H1 (cell line): ENCODE measurements around the gene SYT17. TPM values are rescaled to one million over a fixed set of nuclear protein-coding genes. Genes with fewer than 3 reads are reported as not detected.

Experiments used
- CHD7 ChIP-seq: fragments of 300-600 bp; sonication (generic); IDR thresholded peaks from 2 replicates; pipeline ENCODE4 v1.7.1; 2012; ENCODE audit warnings: low read length, moderate library complexity, mild to moderate bottlenecking, inconsistent platforms; ENCODE audit not compliant: insufficient replicate concordance
- CREB1 ChIP-seq: IDR thresholded peaks from 2 replicates; pipeline ENCODE4 v1.6.1; 2012; ENCODE audit warnings: inconsistent platforms
- EZH2 ChIP-seq: fragments of 200-600 bp; sonication (generic); IDR thresholded peaks from 2 replicates; pipeline ENCODE4 v1.7.1; 2012; ENCODE audit warnings: low read depth, mild to moderate bottlenecking, moderate library complexity, low read length, inconsistent platforms; ENCODE audit not compliant: severe bottlenecking
- PHF8 ChIP-seq: fragments of 200-600 bp; sonication (generic); conservative IDR thresholded peaks from 2 replicates; pipeline ENCODE4 v1.7.1; 2012; ENCODE audit warnings: low read depth, mild to moderate bottlenecking, inconsistent platforms, low read length, moderate library complexity
- SRF ChIP-seq: IDR thresholded peaks from 2 replicates; pipeline ENCODE4 v1.6.1; 2011; ENCODE audit warnings: mild to moderate bottlenecking, low read depth, low read length, moderate library complexity
- polyA plus RNA-seq, 7 experiments: library from polyadenylated mRNA; depleted of rRNA in 3 of 7; stranded (reverse) in 5 of 7; unstranded in 2 of 7; fragments of >200 nt in 5 of 7; fragments of 200-250 nt in 2 of 7; gene quantifications; 1 replicate in 5 of 7; 2 replicates in 1 of 7; 4 replicates in 1 of 7; pipeline versions ENCODE4 v1.2.1 to v1.2.3, GENCODE V29; 2011 to 2013; ENCODE audit warnings: missing spikeins in 2 of 7, mixed read lengths in 2 of 7
- total RNA-seq: library from RNA; stranded (reverse); fragmentation: NEBNext Ultra II Directional; extraction: Animal tissue kit (Norgen Biotek cat#: 25700); gene quantifications from 2 replicates; pipeline ENCODE4 v1.2.1, GENCODE V29; 2021

The SYT17 gene
- total and polyA plus RNA-seq, 2 of the 8 experiments (the other 6 are each of a cell fraction or from before 2014, with no cell fraction given), result 5.8 to 18.1 TPM

GRCh38 chr16:19301931-19302330 lies 133.9 kb downstream of the SYT17 start (continued):
- TF ChIP-seq CHD7, result no peak
- TF ChIP-seq SRF, result no peak
- no peak for TF ChIP-seq CREB1
- no peak for TF ChIP-seq PHF8
- no peak for TF ChIP-seq EZH2
